ENCODE results near the gene CERS6. TPM values are rescaled to one million over a fixed set of nuclear protein-coding genes. Genes with fewer than 3 reads are reported as not detected.

The CERS6 gene
- total and polyA plus RNA-seq, 2 of the 8 experiments (the other 6 are each of a cell fraction or from before 2014, with no cell fraction given), result 6.8 to 28.2 TPM

- Histone ChIP-seq H2BK12ac (ENCODE audit: low read depth, low read length) (no peak overlapping the region), H3K4me2 (ENCODE audit: insufficient read depth in 1 of 2, low read depth in 2 of 2, low read length in 2 of 2) (no peak overlapping the region), H3K27me3 (replicated peaks in 1 of 4; ENCODE audit: control insufficient read depth in 3 of 4, extremely low read depth in 1 of 4, insufficient read depth in 3 of 4, low read length in 3 of 4) (no peaks in the 10 kb centered on the region), H3K79me2 (ENCODE audit: control insufficient read depth in 1 of 2, insufficient read depth in 2 of 2, low read length in 2 of 2) (peaks cover 0 to 22% of the 10 kb centered on the region in 2 experiments; a peak in 1 of 4 replicates), H3K9ac (replicated peaks in 1 of 4; ENCODE audit: extremely low read depth in 1 of 4, low read depth in 3 of 4, low read length in 3 of 4) (no peak overlapping the region), H2BK15ac (ENCODE audit: low read length) (no peak overlapping the region), H2AK5ac (ENCODE audit: low read depth, low read length) (no peak overlapping the region), H4K5ac (ENCODE audit: insufficient read length, low read depth, low read length) (no peak overlapping the region), H3K9me3 (ENCODE audit: insufficient read depth in 2 of 2, low read depth in 1 of 2, low read length in 1 of 2) (peaks cover 11 to 16% of the 10 kb centered on the region in 2 experiments), H2AFZ (ENCODE audit: low read length) (no peak overlapping the region), H3K18ac (ENCODE audit: extremely low read depth, low read length) (no peak overlapping the region), H3K56ac (replicated peaks; ENCODE audit: insufficient read length, low read depth, low read length) (no peak overlapping the region), H4K20me1 (replicated peaks in 1 of 2; ENCODE audit: control insufficient read depth in 1 of 2, insufficient read depth in 2 of 2, low read length in 2 of 2) (no peaks in the 10 kb centered on the region), H3K4ac (replicated peaks; ENCODE audit: insufficient read length, low read depth, low read length) (no peak overlapping the region), H4K91ac (replicated peaks; ENCODE audit: insufficient read length, low read length) (no peak overlapping the region), H3K4me1 (replicated peaks in 1 of 4; ENCODE audit: control insufficient read depth in 3 of 4, insufficient read depth in 4 of 4, low read length in 3 of 4) (peaks cover 0 to 2% (median 0%) of the 10 kb centered on the region in 4 experiments; a peak in 2 of 7 replicates), H3K23me2 (ENCODE audit: low read depth, low read length) (no peaks in the 10 kb centered on the region), H3K14ac (ENCODE audit: insufficient read length) (no peak overlapping the region), H2BK20ac (ENCODE audit: low read length) (no peak overlapping the region), H2BK5ac (ENCODE audit: low read depth, low read length) (no peak overlapping the region), H2BK120ac (replicated peaks; ENCODE audit: low read depth, low read length) (no peak overlapping the region), H3K4me3 (ENCODE audit: extremely low read depth in 1 of 4, insufficient read depth in 2 of 4, low read depth in 3 of 4, low read length in 4 of 4) (no peak overlapping the region), H3K36me3 (ENCODE audit: control insufficient read depth in 2 of 4, insufficient read depth in 4 of 4, low read length in 3 of 4) (peaks cover 0 to 18% (median 1%) of the 10 kb centered on the region in 4 experiments; a peak in 4 of 8 replicates), H3K27ac (ENCODE audit: low read depth, low read length) (no peak overlapping the region), H3K23ac (ENCODE audit: insufficient read length) (no peak overlapping the region), H4K8ac (ENCODE audit: extremely low read depth, insufficient read depth, low read length) (no peak overlapping the region), H3K79me1 (ENCODE audit: low read depth, low read length) (no peaks in the 10 kb centered on the region)
- no peak for FAIRE-seq
- CTCF ChIA-PET (ENCODE audit: partially characterized antibody), result no interaction called here
- POLR2A ChIA-PET (ENCODE audit: partially characterized antibody), result no interaction called here
- TF ChIP-seq SP2 (IDR thresholded peaks at IDR 0.05; ENCODE audit: low read length), result no peak
- no peak for TF ChIP-seq POLR2A (IDR thresholded peaks at IDR 0.05; ENCODE audit: control extremely low read depth in 1 of 2, low read depth in 2 of 2, low read length in 2 of 2)
- TF ChIP-seq EGR1 (IDR thresholded peaks at IDR 0.05; ENCODE audit: borderline replicate concordance, low read depth, low read length), result no peak
- TF ChIP-seq RNF2 (IDR thresholded peaks at IDR 0.05; ENCODE audit: borderline replicate concordance, low read depth, low read length, missing control alignments, poor library complexity, severe bottlenecking), result no peak
- TF ChIP-seq SP4 (IDR thresholded peaks at IDR 0.05; ENCODE audit: low read length), result no peak
- TF ChIP-seq POLR2AphosphoS5 (IDR thresholded peaks at IDR 0.05; ENCODE audit: low read depth, low read length), result no peak
- no peak for TF ChIP-seq TBP (IDR thresholded peaks at IDR 0.05; ENCODE audit: low read depth, low read length)
- TF ChIP-seq CEBPB (IDR thresholded peaks at IDR 0.05; ENCODE audit: low read depth, low read length), result no peak
- TF ChIP-seq MAX (IDR thresholded peaks at IDR 0.05), result no peak
- no peak for TF ChIP-seq CREB1 (IDR thresholded peaks at IDR 0.05)
- no peak for TF ChIP-seq GABPA (IDR thresholded peaks at IDR 0.05; ENCODE audit: borderline replicate concordance, insufficient read depth, low read length)
- TF ChIP-seq YY1 (IDR thresholded peaks at IDR 0.05; ENCODE audit: low read depth, low read length), result no peak
- no peak for TF ChIP-seq USF2 (IDR thresholded peaks at IDR 0.05; ENCODE audit: low read length)
- TF ChIP-seq MAFK (IDR thresholded peaks at IDR 0.05; ENCODE audit: low read depth, low read length), result no peak
- no peak for TF ChIP-seq BRCA1 (IDR thresholded peaks at IDR 0.05; ENCODE audit: low read depth, low read length)
- no peak for DNase-seq (ENCODE audit: low read depth in 1 of 2, low spot score in 2 of 2)
These were observed 152.7 kb downstream of the CERS6 start for GRCh38 chr2:168608796-168609195.
